ENCODE results near the gene ZNF521.

ZNF521 gene

GRCh38 chr18:25132786-25133496, 219.0 kb downstream of the ZNF521 start:
- no peak overlapping the region for H3K27ac Mint-ChIP-seq (ENCODE audit: low read depth)
- no peak for ATAC-seq (replicated peaks; ENCODE audit: extremely low read depth, poor library complexity, severe bottlenecking)

GRCh38 chr18:25126751-25127150, 225.2 kb downstream of the ZNF521 start:
- Mint-ChIP-seq H3K36me3 (ENCODE audit: insufficient read depth) (no peaks in the 10 kb centered on the region), H3K4me1 (no peaks in the 10 kb centered on the region), H3K27me3 (no peaks in the 10 kb centered on the region), H3K4me3 (no peak overlapping the region), H3K27ac (ENCODE audit: low read depth) (no peak overlapping the region), H3K9me3 (no peaks in the 10 kb centered on the region)
- ATAC-seq (replicated peaks; ENCODE audit: extremely low read depth, poor library complexity, severe bottlenecking) (no peak), DNase-seq (ENCODE audit: low spot score in 2 of 2) (no peak)

More at GRCh38 chr18:25132786-25133496, 219.0 kb downstream of the ZNF521 start:
- H3K9me3 Mint-ChIP-seq, result peaks cover 5% of the 10 kb centered on the region
- H3K36me3 Mint-ChIP-seq (ENCODE audit: insufficient read depth), result no peaks in the 10 kb centered on the region
- no peak overlapping the region for H3K4me3 Mint-ChIP-seq
- no peaks in the 10 kb centered on the region for H3K4me1 Mint-ChIP-seq
- no peak for DNase-seq (ENCODE audit: low spot score in 2 of 2)
- peaks cover 14% of the 10 kb centered on the region for H3K27me3 Mint-ChIP-seq

GRCh38 chr18:25125680-25126079, 226.3 kb downstream of the ZNF521 start:
- H3K27me3 Mint-ChIP-seq, result no peaks in the 10 kb centered on the region
- no peak for DNase-seq (ENCODE audit: low spot score in 2 of 2)
- H3K27ac Mint-ChIP-seq (ENCODE audit: low read depth), result no peak overlapping the region
- no peak overlapping the region for H3K4me3 Mint-ChIP-seq
- ATAC-seq (replicated peaks; ENCODE audit: extremely low read depth, poor library complexity, severe bottlenecking), result no peak
- no peaks in the 10 kb centered on the region for H3K36me3 Mint-ChIP-seq (ENCODE audit: insufficient read depth)
- no peaks in the 10 kb centered on the region for H3K9me3 Mint-ChIP-seq
- H3K4me1 Mint-ChIP-seq, result no peaks in the 10 kb centered on the region

- Mint-ChIP-seq H3K27me3 (no peaks in the 10 kb centered on the region), H3K27ac (ENCODE audit: low read depth) (no peak overlapping the region), H3K4me3 (no peak overlapping the region), H3K36me3 (ENCODE audit: insufficient read depth) (no peaks in the 10 kb centered on the region), H3K9me3 (no peaks in the 10 kb centered on the region), H3K4me1 (no peaks in the 10 kb centered on the region)
- ATAC-seq (replicated peaks; ENCODE audit: extremely low read depth, poor library complexity, severe bottlenecking) (no peak), DNase-seq (ENCODE audit: low spot score in 2 of 2) (no peak)
Observed at GRCh38 chr18:25123438-25124232, 228.3 kb downstream of the ZNF521 start.

- Mint-ChIP-seq H3K4me3 (no peak overlapping the region), H3K36me3 (ENCODE audit: insufficient read depth) (no peaks in the 10 kb centered on the region), H3K27ac (ENCODE audit: low read depth) (no peak overlapping the region), H3K9me3 (no peaks in the 10 kb centered on the region), H3K4me1 (no peaks in the 10 kb centered on the region), H3K27me3 (no peaks in the 10 kb centered on the region)
- DNase-seq (ENCODE audit: low spot score in 2 of 2) (no peak), ATAC-seq (replicated peaks; ENCODE audit: extremely low read depth, poor library complexity, severe bottlenecking) (no peak)
Observed at GRCh38 chr18:25121442-25121841, 230.5 kb downstream of the ZNF521 start.

GRCh38 chr18:25113566-25113965, 238.4 kb downstream of the ZNF521 start:
- Mint-ChIP-seq H3K4me1 (no peaks in the 10 kb centered on the region), H3K27ac (ENCODE audit: low read depth) (no peak overlapping the region), H3K4me3 (no peak overlapping the region), H3K9me3 (no peaks in the 10 kb centered on the region), H3K36me3 (ENCODE audit: insufficient read depth) (no peaks in the 10 kb centered on the region), H3K27me3 (peaks cover 11% of the 10 kb centered on the region)
- no peak for ATAC-seq (replicated peaks; ENCODE audit: extremely low read depth, poor library complexity, severe bottlenecking)
- no peak for DNase-seq (ENCODE audit: low spot score in 2 of 2)

GRCh38 chr18:25112821-25113434, 239.0 kb downstream of the ZNF521 start:
- no peak for ATAC-seq (replicated peaks; ENCODE audit: extremely low read depth, poor library complexity, severe bottlenecking)
- no peaks in the 10 kb centered on the region for H3K36me3 Mint-ChIP-seq (ENCODE audit: insufficient read depth)

GRCh38 chr18:25111377-25112288, 240.3 kb downstream of the ZNF521 start:
- no peak overlapping the region for H3K4me3 Mint-ChIP-seq
- DNase-seq (ENCODE audit: low spot score in 2 of 2), result no peak
- no peak for ATAC-seq (replicated peaks; ENCODE audit: extremely low read depth, poor library complexity, severe bottlenecking)
- peaks cover 11% of the 10 kb centered on the region for H3K27me3 Mint-ChIP-seq
- H3K4me1 Mint-ChIP-seq, result no peaks in the 10 kb centered on the region
- H3K27ac Mint-ChIP-seq (ENCODE audit: low read depth), result no peak overlapping the region
- H3K9me3 Mint-ChIP-seq, result no peaks in the 10 kb centered on the region
- no peaks in the 10 kb centered on the region for H3K36me3 Mint-ChIP-seq (ENCODE audit: insufficient read depth)

More at GRCh38 chr18:25112821-25113434, 239.0 kb downstream of the ZNF521 start:
- Mint-ChIP-seq H3K4me1 (no peaks in the 10 kb centered on the region), H3K27me3 (peaks cover 11% of the 10 kb centered on the region), H3K27ac (ENCODE audit: low read depth) (no peak overlapping the region), H3K4me3 (no peak overlapping the region), H3K9me3 (no peaks in the 10 kb centered on the region)
- no peak for DNase-seq (ENCODE audit: low spot score in 2 of 2)

- Mint-ChIP-seq H3K27me3 (peaks cover 11% of the 10 kb centered on the region), H3K36me3 (ENCODE audit: insufficient read depth) (no peaks in the 10 kb centered on the region), H3K4me3 (no peak overlapping the region), H3K9me3 (no peaks in the 10 kb centered on the region), H3K27ac (ENCODE audit: low read depth) (no peak overlapping the region), H3K4me1 (no peaks in the 10 kb centered on the region)
- DNase-seq (ENCODE audit: low spot score in 2 of 2) (no peak), ATAC-seq (replicated peaks; ENCODE audit: extremely low read depth, poor library complexity, severe bottlenecking) (no peak)
Observed at GRCh38 chr18:25109484-25109883, 242.5 kb downstream of the ZNF521 start.

DNA sequence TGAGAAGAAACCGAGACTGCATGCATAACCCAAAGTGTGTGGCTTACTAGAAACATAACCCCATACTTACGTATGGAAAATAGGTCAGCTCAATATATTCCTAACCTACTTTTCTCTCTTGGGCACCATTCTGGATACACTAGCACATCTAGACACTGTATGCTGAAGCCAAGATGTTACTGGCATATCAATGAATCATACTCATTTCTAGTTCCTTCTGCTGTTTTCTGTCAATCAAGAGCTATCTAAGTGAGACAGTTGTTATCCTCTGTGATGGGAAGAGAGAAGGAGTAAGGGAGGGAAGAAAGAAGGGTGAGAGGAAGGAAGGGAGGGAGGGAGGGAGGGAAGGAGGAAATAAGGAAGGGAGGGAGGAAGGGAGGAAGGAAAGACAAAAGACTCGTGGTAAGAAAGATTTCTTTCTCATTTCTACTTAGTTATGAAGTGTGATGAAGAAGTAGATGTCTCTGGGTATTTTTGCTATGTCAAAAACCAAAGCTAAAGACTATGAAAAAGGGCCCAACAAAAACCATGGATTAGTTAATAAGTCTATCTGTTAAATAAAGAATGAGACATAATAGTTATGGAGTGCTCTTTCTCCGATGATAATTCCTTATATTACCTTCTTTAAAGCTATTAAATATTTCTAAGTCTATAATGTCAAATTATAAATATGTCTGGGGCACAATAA, 248.4 kb downstream of the ZNF521 start:
- Mint-ChIP-seq H3K9me3 (no peaks in the 10 kb centered on the region), H3K4me3 (no peak overlapping the region), H3K36me3 (ENCODE audit: insufficient read depth) (no peaks in the 10 kb centered on the region), H3K4me1 (no peaks in the 10 kb centered on the region), H3K27ac (ENCODE audit: low read depth) (no peak overlapping the region), H3K27me3 (no peaks in the 10 kb centered on the region)
- DNase-seq (ENCODE audit: low spot score in 2 of 2), result no peak
- no peak for ATAC-seq (replicated peaks; ENCODE audit: extremely low read depth, poor library complexity, severe bottlenecking)

DNA sequence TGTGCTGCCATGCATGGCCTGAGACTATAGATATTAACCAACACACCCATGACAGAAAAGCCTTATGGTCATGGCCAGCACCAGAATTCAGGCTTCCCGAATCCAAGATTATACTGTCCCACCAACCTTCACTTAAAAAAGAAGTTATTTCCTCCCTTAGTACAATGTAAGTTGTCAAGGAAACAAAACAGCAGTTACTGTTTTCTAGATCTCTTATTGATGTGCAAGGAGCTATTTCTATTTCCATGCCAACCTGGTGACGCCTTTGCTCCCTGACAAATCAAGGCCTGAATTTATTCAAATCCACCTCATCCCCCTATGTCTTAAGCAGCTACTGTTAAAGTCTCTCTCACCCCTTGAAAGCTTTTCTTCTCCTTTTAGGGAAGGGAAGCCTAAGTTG, 249.3 kb downstream of the ZNF521 start:
- H3K27ac Mint-ChIP-seq (ENCODE audit: low read depth), result no peak overlapping the region
- ATAC-seq (replicated peaks; ENCODE audit: extremely low read depth, poor library complexity, severe bottlenecking) (no peak), DNase-seq (ENCODE audit: low spot score in 2 of 2) (no peak)
- no peak overlapping the region for H3K4me3 Mint-ChIP-seq
- H3K4me1 Mint-ChIP-seq, result no peaks in the 10 kb centered on the region
- no peaks in the 10 kb centered on the region for H3K9me3 Mint-ChIP-seq
- H3K36me3 Mint-ChIP-seq (ENCODE audit: insufficient read depth), result no peaks in the 10 kb centered on the region
- no peaks in the 10 kb centered on the region for H3K27me3 Mint-ChIP-seq

DNA sequence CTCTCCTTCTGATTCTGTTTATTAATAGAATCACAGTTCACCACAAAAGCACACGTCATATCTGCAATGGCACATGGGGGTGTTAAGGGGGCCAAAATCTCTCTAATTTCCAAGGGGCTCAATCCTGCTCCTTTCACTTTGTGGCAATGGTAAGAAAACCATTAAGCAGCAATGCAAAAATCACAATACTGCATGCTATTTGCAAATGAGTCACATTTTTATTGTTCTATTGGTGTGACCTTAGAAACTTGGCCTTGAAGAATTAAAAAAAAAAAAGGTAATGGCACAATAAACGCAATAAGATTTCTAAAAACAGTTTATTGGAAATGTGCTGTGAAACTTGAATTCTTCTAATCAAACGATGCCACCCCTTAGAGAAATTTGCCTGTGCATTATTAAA, 251.5 kb downstream of the ZNF521 start:
- H3K27ac Mint-ChIP-seq (ENCODE audit: low read depth), result no peak overlapping the region
- ATAC-seq (replicated peaks; ENCODE audit: extremely low read depth, poor library complexity, severe bottlenecking) (no peak), DNase-seq (ENCODE audit: low spot score in 2 of 2) (no peak)
- no peak overlapping the region for H3K4me3 Mint-ChIP-seq
- H3K27me3 Mint-ChIP-seq, result no peaks in the 10 kb centered on the region
- no peaks in the 10 kb centered on the region for H3K4me1 Mint-ChIP-seq
- H3K36me3 Mint-ChIP-seq (ENCODE audit: insufficient read depth), result no peaks in the 10 kb centered on the region
- no peaks in the 10 kb centered on the region for H3K9me3 Mint-ChIP-seq

Data from central memory CD8-positive, alpha-beta T cell (primary cell).